Activated naive CD4-positive, alpha-beta T cell treated with anti-CD3 and anti-CD28 coated beads, Interleukin-2, amount 50 U/mL, for 72 hours (primary cell): ENCODE results near the gene RAI1. TPM values are rescaled to one million over a fixed set of nuclear protein-coding genes. Genes with fewer than 3 reads are reported as not detected.

Experiments used
- ATAC-seq, 2 donors: fragments of 150-1000 bp; cut with Tn5 transposase; 2 replicates each; pipeline ENCODE4 v1.10.0; 2021; ENCODE audit warnings: mild to moderate bottlenecking in 2 of 2, moderate library complexity in 2 of 2
- DNase-seq, 2 donors: peaks; one replicate each; pipeline ENCODE4 v3.0.0; 2021 to 2022; ENCODE audit warnings: low spot score in 2 of 2
- H3K27ac Mint-ChIP-seq, 2 donors: one replicate each; pipeline ENCODE4 v1.8.0; 2022; ENCODE audit warnings: mild to moderate bottlenecking in 2 of 2, mixed read lengths in 2 of 2
- H3K36me3 Mint-ChIP-seq, 2 donors: one replicate each; pipeline ENCODE4 v1.8.0; 2022; ENCODE audit warnings: mixed read lengths in 2 of 2
- H3K9me3 Mint-ChIP-seq, 2 donors: one replicate each; pipeline ENCODE4 v1.8.0; 2022; ENCODE audit warnings: mixed read lengths in 2 of 2
- total RNA-seq, 2 donors: library from RNA; stranded (reverse); gene quantifications; one replicate each; pipeline ENCODE4 v1.2.3, GENCODE V29; 2022

Gene RAI1
- total RNA-seq, 2 donors from 2014 or later: 14.9 to 21.6 TPM

GRCh38 chr17:17701658-17702057, 20.4 kb downstream of the RAI1 start:
- H3K36me3 Mint-ChIP-seq: no peaks in the 10 kb centered on the region
- ATAC-seq: no peak
- peak overlapping the region in 1 of 2 donors; percentile 5 for H3K27ac Mint-ChIP-seq
- H3K9me3 Mint-ChIP-seq: no peaks in the 10 kb centered on the region
- DNase-seq: no peak

DNA sequence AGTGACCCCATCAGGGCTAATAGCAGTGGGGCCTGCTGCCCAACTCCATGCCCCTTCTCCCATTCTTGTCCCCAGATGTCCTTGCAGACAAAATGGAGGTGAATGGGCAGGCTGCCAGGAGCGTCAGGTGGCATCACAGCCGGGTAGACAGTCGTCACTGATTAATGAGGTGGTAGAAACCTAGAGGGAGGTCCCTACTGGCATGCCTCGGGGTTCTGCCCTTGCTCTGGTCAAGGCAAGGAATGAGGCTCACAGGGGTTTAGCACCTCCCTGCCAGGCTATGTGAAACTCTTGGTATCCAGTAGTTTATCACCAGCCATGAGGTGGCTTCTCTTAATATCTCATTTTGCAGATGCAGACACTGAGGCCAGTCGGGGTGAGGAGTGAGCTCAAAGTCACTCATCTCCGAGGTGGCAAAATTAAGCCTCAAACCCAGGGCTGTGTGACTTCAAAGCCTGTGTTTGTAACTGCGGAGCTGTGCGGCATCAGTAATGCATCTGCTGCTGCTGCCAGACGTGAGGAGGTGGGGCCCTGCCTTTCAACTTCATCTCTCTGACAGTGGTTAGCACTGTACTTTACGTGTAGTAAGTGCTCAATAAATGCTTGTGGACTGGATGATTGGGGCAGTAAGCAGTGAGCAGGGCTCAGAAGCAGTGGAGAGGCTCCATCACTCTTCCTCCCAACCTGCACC, 21.3 kb downstream of the RAI1 start:
- H3K36me3 Mint-ChIP-seq: no peaks in the 10 kb centered on the region

GRCh38 chr17:17703140-17703919, 22.1 kb downstream of the RAI1 start:
- no peak for DNase-seq
- no peak for ATAC-seq
- H3K36me3 Mint-ChIP-seq: no peaks in the 10 kb centered on the region
- H3K27ac Mint-ChIP-seq: peak overlapping the region in 1 of 2 donors; percentile 11
- no peaks in the 10 kb centered on the region for H3K9me3 Mint-ChIP-seq

More for the DNA sequence above, 21.3 kb downstream of the RAI1 start:
- no peak for ATAC-seq
- Mint-ChIP-seq H3K9me3 (no peaks in the 10 kb centered on the region), H3K27ac (no peak overlapping the region)
- DNase-seq: no peak

DNA sequence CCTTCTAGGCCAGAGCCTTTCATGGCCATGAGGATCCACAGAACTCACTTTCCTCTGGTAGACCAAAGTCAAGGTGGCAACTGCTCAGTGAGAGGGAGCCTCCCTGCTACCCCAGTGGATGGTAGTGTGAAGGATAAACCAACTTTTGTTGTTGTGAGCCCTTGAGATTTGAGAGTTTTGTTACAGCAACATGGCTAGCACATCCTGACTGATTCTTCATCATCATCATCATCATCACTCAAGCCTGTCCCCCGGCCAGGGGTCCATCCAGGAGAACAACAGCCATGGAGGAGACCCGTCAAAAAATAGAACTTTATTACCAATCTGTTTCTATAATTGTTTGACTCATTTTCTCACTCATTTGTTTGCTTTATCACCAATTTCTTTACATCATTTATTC, 23.7 kb downstream of the RAI1 start:
- no peak for DNase-seq
- Mint-ChIP-seq H3K36me3 (no peaks in the 10 kb centered on the region), H3K9me3 (no peaks in the 10 kb centered on the region), H3K27ac (no peak overlapping the region)
- no peak for ATAC-seq

DNA sequence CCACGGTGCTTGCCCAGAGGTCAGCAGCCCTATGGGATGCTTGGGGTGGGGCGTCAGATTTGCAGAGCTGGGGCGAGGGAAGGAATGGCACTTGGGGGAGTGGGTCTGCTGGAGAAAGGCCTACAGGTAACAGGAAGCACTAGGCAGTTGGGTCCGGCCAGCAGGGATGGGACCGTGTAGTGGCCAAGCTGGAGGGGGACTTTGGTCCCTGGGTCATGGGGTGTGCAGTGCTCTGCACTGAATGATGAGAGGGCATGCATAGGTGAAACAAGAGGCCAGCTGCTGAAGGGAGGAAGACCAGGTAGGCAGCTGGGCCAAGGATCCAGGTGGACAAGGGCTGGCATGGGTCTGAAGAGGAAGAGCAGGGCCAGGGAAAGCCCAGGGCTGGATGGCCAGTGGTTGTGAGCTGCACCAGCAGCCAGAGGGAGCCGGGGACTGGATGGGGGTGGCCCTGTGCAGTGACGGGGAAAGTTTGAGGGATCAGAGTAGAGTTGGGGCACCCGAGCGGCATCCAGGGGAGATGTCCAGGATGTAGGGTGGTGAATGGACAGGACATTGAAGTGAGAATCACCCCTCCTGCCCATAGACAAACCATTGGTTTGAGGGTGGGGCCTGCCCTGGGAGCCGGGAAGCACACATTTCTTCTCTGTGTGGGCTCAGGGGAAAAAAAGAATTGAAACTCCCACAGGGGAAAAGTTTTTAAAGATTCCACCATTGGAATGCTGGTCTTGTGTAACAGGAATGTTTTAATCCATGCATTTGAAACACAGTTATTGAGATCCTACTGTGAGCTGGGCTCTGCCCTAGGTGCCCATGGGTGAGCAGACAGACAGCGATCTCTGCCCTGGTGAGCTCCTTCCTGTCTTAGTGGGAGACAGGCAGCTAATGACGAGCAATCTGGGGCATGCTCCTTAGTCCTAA, 25.1 kb downstream of the RAI1 start:
- Mint-ChIP-seq H3K9me3 (no peaks in the 10 kb centered on the region), H3K27ac (peak overlapping the region in 1 of 2 donors; percentile 84), H3K36me3 (no peaks in the 10 kb centered on the region)
- ATAC-seq (no peak), DNase-seq (no peak)

DNA sequence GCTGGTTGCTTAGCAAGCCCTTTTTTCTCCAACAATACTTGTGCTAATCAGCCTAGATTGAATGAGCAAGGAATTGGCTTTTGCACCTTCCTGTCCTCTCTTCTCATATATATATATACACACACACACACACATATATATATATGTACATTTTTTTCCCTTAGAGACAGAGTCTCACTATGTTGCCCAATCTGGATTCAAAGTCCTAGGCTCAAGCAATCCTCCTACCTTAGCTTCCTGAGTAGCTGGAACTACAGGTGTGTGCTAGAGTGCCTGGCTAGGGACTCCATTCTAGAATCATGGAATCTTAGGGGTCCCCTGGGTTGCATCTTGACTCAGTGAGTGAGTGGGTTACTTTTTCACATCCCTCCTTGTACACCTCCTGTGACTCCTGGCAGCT, 27.0 kb downstream of the RAI1 start:
- H3K9me3 Mint-ChIP-seq: no peaks in the 10 kb centered on the region
- H3K36me3 Mint-ChIP-seq: no peaks in the 10 kb centered on the region
- DNase-seq (no peak), ATAC-seq (no peak)
- H3K27ac Mint-ChIP-seq: no peak overlapping the region

GRCh38 chr17:17708816-17709215, 27.6 kb downstream of the RAI1 start:
- Mint-ChIP-seq H3K9me3 (no peaks in the 10 kb centered on the region), H3K36me3 (no peaks in the 10 kb centered on the region), H3K27ac (no peak overlapping the region)
- no peak for DNase-seq
- no peak for ATAC-seq

DNA sequence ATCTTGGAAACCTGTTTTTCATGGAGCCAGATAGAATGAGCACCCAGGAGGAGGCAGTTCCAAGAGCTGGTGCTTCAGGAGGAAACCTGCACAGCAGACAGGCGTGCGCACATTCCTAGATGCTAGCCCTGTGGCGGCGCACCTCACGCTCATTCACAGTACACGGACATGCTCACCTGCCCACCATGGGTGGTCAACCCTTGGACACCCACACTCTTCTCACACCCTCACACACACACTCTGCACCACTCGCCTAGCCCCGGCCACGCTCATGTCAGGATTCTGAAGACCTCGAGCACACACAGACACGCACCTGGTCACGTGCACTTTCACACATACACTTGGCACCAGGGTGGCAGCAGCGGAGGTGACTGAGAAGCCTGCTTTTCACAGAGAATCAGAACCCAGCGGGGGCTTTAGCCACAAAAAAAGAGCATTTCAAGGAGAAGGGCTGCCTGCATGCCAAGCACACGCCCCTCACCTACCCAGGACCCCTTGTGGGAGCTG, 28.6 kb downstream of the RAI1 start:
- no peak for ATAC-seq
- H3K27ac Mint-ChIP-seq: no peak overlapping the region
- no peaks in the 10 kb centered on the region for H3K36me3 Mint-ChIP-seq
- H3K9me3 Mint-ChIP-seq: no peaks in the 10 kb centered on the region
- DNase-seq: no peak

GRCh38 chr17:17710355-17710727, 29.1 kb downstream of the RAI1 start:
- DNase-seq (no peak), ATAC-seq (no peak)
- H3K27ac Mint-ChIP-seq: no peak overlapping the region
- H3K9me3 Mint-ChIP-seq: no peaks in the 10 kb centered on the region
- no peaks in the 10 kb centered on the region for H3K36me3 Mint-ChIP-seq

GRCh38 chr17:17710728-17711541, 29.7 kb downstream of the RAI1 start:
- H3K27ac Mint-ChIP-seq: no peak overlapping the region
- ATAC-seq: no peak
- no peaks in the 10 kb centered on the region for H3K36me3 Mint-ChIP-seq

DNA sequence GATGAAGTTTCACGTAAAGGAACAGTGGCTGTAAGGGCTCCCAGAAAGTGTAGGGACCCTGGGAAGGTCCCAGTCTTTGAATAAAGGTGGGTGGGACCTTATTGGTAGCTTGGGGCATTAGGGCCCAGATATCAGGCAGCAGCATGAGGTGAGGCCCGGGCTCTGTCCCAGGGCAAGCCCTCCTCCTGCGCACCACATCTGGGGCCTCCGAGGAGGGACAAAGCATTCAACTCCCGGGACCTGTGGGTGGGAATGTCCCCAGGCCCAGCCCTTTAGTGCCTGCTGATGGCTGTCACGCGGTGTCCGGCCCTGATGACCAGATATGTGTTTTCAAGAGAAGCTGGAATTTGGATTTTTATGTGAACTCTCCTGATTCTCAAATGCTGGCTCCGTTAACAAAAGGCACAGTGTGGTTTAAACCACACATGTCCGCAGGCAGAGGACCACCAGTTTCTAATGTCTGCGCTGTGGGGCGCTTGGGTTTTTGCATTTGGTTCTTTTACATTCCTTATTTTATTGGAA, 30.4 kb downstream of the RAI1 start:
- ATAC-seq: no peak
- no peak for DNase-seq
- H3K36me3 Mint-ChIP-seq: no peaks in the 10 kb centered on the region
- no peaks in the 10 kb centered on the region for H3K9me3 Mint-ChIP-seq
- no peak overlapping the region for H3K27ac Mint-ChIP-seq

More at GRCh38 chr17:17710728-17711541, 29.7 kb downstream of the RAI1 start:
- DNase-seq: no peak
- H3K9me3 Mint-ChIP-seq: no peaks in the 10 kb centered on the region

DNA sequence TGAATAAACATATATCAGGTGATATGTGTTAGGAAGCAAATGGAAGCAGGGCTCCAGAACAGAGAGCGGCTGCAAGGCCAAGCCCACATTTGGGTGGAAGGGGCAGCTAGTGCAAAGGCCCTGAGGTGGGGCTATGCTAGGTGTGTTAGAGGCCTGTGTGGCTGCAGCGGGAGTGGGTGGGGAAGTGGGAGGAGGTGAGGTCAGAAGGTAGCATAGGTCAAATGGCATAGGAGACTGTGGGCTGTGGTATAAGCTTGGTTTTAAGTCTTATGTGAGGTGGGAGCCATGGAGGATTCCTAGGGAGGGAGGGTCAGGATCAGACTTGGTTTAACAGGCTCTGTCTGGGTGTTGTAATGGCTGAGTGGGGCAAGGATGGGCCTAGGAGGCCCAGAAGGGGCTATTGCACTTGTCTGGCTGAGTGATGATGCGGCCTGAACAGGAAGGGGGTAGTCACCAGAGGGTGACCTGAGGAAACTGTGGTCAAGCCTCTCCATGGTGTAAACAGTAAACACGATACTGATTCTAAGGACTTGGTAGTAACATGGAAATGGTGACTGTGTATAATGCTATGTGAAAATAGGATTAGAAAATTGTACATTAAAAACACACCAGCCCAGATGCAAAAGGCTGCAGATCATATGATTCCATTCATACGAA, 31.1 kb downstream of the RAI1 start:
- no peak overlapping the region for H3K27ac Mint-ChIP-seq
- ATAC-seq (peak; percentile 71 to 77), DNase-seq (no peak)
- no peaks in the 10 kb centered on the region for H3K36me3 Mint-ChIP-seq
- no peaks in the 10 kb centered on the region for H3K9me3 Mint-ChIP-seq

DNA sequence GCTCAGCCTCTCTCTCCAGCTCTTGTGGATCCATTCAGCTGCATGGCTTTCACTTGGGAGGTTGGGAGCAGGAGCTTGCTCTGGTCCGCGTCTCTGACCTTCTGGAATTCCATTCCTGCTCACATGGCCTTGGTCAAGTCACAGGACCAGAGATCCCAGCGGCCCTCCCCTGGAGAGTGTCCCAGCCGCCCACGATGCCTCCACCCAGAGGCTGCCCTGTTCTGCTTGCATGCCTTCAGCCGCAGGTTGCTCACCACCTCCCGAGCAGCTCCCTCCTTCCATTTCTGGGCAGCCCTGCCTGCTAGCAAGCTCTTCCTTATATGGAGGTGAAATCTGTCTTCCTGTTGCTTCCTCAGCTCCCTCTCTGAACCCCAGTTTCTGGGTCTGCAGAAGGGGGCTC, 32.6 kb downstream of the RAI1 start:
- Mint-ChIP-seq H3K36me3 (no peaks in the 10 kb centered on the region), H3K27ac (no peak overlapping the region), H3K9me3 (no peaks in the 10 kb centered on the region)
- no peak for DNase-seq
- peak in 1 of 2 donors; percentile 26 for ATAC-seq

DNA sequence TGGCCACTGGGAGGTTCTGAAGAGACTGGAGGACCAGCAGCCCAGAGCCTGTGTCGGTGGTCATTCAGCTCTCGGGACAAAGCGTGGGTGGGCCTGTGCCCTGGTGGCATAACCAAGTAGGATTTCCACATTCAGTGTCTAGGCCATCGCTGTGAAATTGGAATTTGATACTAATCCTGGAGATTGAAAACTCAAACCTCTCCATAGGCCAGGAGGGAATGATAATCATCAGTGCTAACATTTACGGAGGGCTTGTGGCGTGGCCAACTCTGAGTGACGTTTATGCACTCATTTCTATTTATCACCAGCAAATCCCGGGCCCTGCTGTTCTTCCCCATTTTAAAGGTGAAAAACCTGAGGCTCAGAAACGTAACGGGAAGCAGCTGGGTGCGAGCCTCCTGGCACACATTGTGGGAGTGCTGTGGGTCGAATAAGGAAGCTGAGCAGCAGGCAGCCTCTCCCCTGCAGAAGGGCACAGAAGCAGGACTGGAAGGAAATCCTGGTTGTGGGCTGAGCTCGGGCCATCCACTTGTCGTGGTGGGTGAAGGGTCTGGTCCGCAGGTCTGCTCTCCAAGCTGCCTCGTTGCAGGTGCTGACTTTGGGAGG, 33.1 kb downstream of the RAI1 start:
- no peaks in the 10 kb centered on the region for H3K36me3 Mint-ChIP-seq
- H3K27ac Mint-ChIP-seq: no peak overlapping the region
- DNase-seq (no peak), ATAC-seq (no peak)
- no peaks in the 10 kb centered on the region for H3K9me3 Mint-ChIP-seq

GRCh38 chr17:17714879-17715278, 33.6 kb downstream of the RAI1 start:
- Mint-ChIP-seq H3K27ac (no peak overlapping the region), H3K36me3 (no peaks in the 10 kb centered on the region), H3K9me3 (no peaks in the 10 kb centered on the region)
- DNase-seq (no peak), ATAC-seq (no peak)
